GM21723 (cell line): Measurements from ENCODE around the gene TSPAN1.
"Not testable (repeated sequence)": the region's sequence is repeated elsewhere in the genome, so short reads cannot be mapped to it uniquely, and the experiment has no call there.

Experiments
- ATAC-seq: cut with Tn5 transposase; IDR thresholded peaks from one replicate; pipeline ENCODE4 v1.9.1; 2021; ENCODE audit warnings: mild to moderate bottlenecking, moderate library complexity; ENCODE audit not compliant: unreplicated experiment

The TSPAN1 gene

DNA sequence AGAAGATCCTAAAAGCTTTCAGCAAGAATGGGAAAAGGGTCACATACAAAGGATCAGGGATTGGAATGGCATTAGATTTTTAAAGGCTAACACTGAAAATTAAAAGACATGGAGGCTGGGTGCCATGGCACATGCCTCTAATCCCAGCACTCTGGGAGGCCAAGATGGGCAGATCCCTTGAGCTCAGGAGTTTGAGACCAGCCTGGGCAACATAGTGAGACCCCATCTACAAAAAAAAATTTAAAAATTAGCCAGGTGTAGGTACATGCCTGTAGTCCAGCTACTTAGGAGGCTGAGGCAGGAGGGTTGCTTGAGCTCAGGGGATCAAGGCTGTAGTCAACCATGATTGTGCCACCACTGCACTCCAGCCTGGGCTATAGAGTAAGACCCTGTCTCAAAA is 40.6 kb downstream of the TSPAN1 start:
- no peak for ATAC-seq

DNA sequence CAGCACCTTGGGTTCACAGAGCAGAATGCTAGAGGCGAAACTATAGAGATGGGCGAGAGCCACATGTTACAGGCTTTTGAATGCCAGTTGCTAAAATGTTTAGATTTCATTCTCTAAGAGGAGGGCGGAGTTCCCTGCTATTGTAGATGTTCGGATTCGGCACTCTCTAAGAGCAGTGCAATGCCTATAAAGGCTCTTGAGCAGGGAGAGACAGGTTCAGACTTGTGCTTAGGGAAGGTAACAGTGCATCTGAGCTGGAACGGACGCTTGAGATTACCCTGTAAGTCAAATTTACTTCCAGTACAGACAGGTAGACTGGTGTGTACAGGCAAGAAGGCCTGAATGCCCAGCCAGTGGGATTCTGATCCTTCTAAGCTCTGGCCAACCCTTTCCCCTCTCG is 43.6 kb downstream of the TSPAN1 start:
- ATAC-seq: no peak

- ATAC-seq: no peak
Observed at GRCh38 chr1:46219551-46220520, 44.9 kb downstream of the TSPAN1 start.

DNA sequence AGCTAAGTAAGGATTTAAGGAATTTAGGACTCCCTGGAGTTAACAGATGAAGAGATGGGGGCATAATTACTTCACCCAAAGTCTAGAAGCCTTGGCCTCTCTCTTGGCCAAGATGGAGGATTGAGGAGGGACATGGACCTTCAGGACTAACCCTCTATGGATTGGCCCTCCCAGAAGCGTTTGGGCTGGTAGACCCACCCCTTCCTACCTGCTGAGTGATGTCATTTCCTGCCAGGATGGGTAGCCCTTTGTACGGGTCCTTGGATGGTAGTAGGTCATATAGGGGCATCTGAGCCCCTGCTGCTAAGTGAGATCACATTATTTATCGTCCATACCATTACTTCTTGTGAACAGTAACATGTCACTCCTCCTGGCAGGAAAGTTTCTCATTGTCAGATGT is 45.9 kb downstream of the TSPAN1 start:
- no peak for ATAC-seq

DNA sequence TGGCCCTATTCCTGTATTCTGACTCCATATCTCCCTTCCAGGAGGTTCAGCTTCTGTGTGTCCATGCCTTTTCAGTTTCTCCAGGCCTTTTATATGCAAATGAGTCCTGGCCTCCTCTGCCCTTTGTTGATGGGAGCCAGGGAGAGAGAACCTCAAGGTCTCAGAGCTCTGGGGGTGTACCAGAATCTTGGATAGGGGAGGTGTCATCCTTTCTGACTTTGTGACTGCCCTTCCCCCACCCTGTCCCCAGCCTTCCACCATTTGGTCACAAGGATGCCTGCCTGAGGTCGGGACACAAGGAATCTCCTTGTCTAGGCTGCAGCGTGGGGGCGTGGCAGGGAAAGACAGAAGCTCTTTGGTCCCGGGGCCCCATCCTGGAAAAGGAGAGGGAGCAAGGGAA is 46.9 kb downstream of the TSPAN1 start:
- no peak for ATAC-seq

DNA sequence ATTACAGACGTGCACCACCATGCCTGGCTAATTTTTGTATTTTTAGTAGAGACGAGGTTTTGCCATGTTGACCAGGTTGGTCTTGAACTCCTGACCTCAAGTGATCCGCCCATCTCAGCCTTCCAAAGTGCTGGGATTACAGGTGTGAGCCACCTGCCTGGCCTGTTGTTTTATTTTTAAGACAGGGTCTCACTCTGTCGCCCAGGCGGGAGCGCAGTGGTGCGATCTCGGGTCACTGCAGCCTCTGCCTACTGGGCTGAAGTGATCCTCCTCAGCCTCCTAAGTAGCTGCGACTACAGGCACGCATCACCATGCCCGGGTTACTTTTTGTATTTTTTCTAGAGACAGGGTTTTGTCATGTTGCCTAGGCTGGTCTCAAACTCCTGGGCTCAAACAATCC is 48.2 kb downstream of the TSPAN1 start:
- not testable (repeated sequence) for ATAC-seq

DNA sequence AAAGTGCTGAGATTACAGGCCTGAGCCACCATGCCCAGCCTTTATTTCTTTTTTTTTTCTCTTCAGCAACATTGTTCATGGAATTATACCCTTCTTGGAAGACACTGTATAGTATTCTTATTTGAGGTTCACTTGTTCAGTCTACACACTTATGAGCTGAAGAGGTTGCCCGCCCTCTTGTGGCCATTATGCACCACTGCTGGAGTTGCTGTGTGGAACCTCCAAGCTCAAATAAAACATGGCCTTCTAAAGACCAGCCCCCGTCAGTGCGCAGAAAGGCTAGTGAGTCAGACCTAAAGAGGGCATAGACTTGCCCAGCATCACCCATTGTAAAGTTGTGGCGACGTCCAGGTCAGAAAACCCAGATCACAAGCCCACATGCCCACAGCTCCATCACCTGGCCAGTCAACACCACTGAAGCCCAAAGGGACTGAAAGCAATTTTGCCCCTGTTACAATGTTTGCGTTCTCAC is 48.6 kb downstream of the TSPAN1 start:
- ATAC-seq: no peak

DNA sequence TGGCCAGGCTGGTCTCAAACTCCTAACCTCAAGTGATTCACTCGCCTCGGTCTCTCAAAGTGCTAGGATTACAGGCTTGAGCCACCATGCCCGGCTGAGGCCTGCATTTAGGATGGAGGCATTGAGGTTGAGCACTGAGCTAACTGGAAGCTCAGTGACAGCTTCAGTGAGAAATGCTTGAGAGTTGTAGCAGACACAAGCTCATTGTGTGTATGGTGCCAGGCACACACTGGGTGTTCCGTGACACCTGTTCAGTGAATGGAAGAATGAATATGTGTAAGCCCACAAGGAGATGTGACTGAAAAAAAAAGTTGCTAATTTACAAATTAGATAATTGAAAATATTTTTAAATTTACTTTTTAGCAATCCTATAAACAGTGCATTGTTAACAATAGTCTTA is 50.1 kb downstream of the TSPAN1 start:
- no peak for ATAC-seq

- not testable (repeated sequence) for ATAC-seq
Observed at GRCh38 chr1:46231231-46231630, 56.3 kb downstream of the TSPAN1 start.
